Neural cell (in vitro differentiated cells): ENCODE results near the gene FOXS1. TPM values are rescaled to one million over a fixed set of nuclear protein-coding genes. Genes with fewer than 3 reads are reported as not detected.

Source experiments
- H2AFZ ChIP-seq: fragments of 200-600, 300-800 bp; sonication (generic), shearing (Covaris generic); 2 replicates; pipeline ENCODE4 v1.6.0; 2014; ENCODE audit warnings: low read depth, mild to moderate bottlenecking, antibody characterized with exemption, low read length, moderate library complexity
- H3F3A ChIP-seq: fragments of 200-600 bp; shearing (Covaris generic); 2 replicates; pipeline ENCODE4 v1.6.1; 2016; ENCODE audit warnings: mild to moderate bottlenecking, moderate library complexity, mixed read lengths, antibody characterized with exemption, low read length; ENCODE audit not compliant: insufficient read depth, poor library complexity, severe bottlenecking
- H3K27ac ChIP-seq: fragments of 200-600, 300-800 bp; sonication (generic), shearing (Covaris generic); 2 replicates; pipeline ENCODE4 v1.5.1; 2014; ENCODE audit warnings: mild to moderate bottlenecking, low read length, moderate library complexity
- H3K27me3 ChIP-seq: fragments of 300-800, 200-600 bp; sonication (generic), shearing (Covaris generic); 2 replicates; pipeline ENCODE4 v1.6.0; 2014; ENCODE audit warnings: mild to moderate bottlenecking, low read depth, low read length, moderate library complexity; ENCODE audit not compliant: insufficient read depth
- H3K36me3 ChIP-seq: fragments of 300-800, 200-600 bp; sonication (generic), shearing (Covaris generic); 2 replicates; pipeline ENCODE4 v1.5.1; 2014; ENCODE audit warnings: mild to moderate bottlenecking, antibody characterized with exemption, low read length, moderate library complexity; ENCODE audit not compliant: insufficient read depth
- H3K4me2 ChIP-seq: fragments of 300-800, 200-600 bp; sonication (generic), shearing (Covaris generic); 2 replicates; pipeline ENCODE4 v1.6.0; 2014; ENCODE audit warnings: mild to moderate bottlenecking, low read length
- H3K4me3 ChIP-seq: fragments of 300-800, 200-600 bp; sonication (generic), shearing (Covaris generic); 2 replicates; pipeline ENCODE4 v1.5.1; 2014; ENCODE audit warnings: mild to moderate bottlenecking, low read length, moderate library complexity
- H3K79me2 ChIP-seq: fragments of 200-600 bp; shearing (Covaris generic); replicated peaks from 2 replicates; pipeline ENCODE4 v1.6.0; 2014; ENCODE audit warnings: mild to moderate bottlenecking, low read length, moderate library complexity; ENCODE audit not compliant: insufficient read depth
- H3K9ac ChIP-seq: fragments of 300-800, 200-600 bp; sonication (generic), shearing (Covaris generic); 2 replicates; pipeline ENCODE4 v1.6.1; 2016; ENCODE audit warnings: mild to moderate bottlenecking, low read length, mixed read lengths
- H3K9me2 ChIP-seq: fragments of 200-600 bp; shearing (Covaris generic); 2 replicates; pipeline ENCODE4 v1.6.1; 2016; ENCODE audit warnings: mild to moderate bottlenecking, low read length, mixed read lengths; ENCODE audit not compliant: insufficient read depth
- H3K9me3 ChIP-seq: fragments of 200-600, 300-800 bp; sonication (generic), shearing (Covaris generic); 2 replicates; pipeline ENCODE4 v1.6.1; 2016; ENCODE audit warnings: mild to moderate bottlenecking, mixed run types, low read length, moderate library complexity, mixed read lengths
- H4K20me1 ChIP-seq: fragments of 200-600 bp; shearing (Covaris generic); 2 replicates; pipeline ENCODE4 v1.6.1; 2016; ENCODE audit warnings: mild to moderate bottlenecking, mixed run types; ENCODE audit not compliant: insufficient read depth
- EP300 ChIP-seq: fragments of 450-650 bp; conservative IDR thresholded peaks from 2 replicates; pipeline ENCODE4 v1.6.1; 2014; ENCODE audit warnings: antibody characterized with exemption, mild to moderate bottlenecking, moderate library complexity; ENCODE audit not compliant: poor library complexity, severe bottlenecking
- EZH2 ChIP-seq: fragments of 200-600, 300-800 bp; shearing (Covaris generic), sonication (generic); IDR thresholded peaks from 2 replicates; pipeline ENCODE4 v1.6.1; 2014; ENCODE audit warnings: antibody characterized with exemption, low read length, borderline replicate concordance, mild to moderate bottlenecking; ENCODE audit not compliant: insufficient read depth, poor library complexity, severe bottlenecking
- MXI1 ChIP-seq: fragments of 450-650 bp; conservative IDR thresholded peaks from 2 replicates; pipeline ENCODE4 v1.6.1; 2014; ENCODE audit warnings: antibody characterized with exemption, mild to moderate bottlenecking; ENCODE audit not compliant: poor library complexity, severe bottlenecking
- POLR2AphosphoS5 ChIP-seq: IDR thresholded peaks from 2 replicates; pipeline ENCODE4 v1.6.1; 2012
- RAD21 ChIP-seq: fragments of 450-650 bp; conservative IDR thresholded peaks from 2 replicates; pipeline ENCODE4 v1.6.1; 2014; ENCODE audit warnings: antibody characterized with exemption, mild to moderate bottlenecking, moderate library complexity
- SMC3 ChIP-seq: fragments of 450-650 bp; conservative IDR thresholded peaks from 2 replicates; pipeline ENCODE4 v1.6.1; 2014; ENCODE audit warnings: antibody characterized with exemption, mild to moderate bottlenecking, moderate library complexity; ENCODE audit not compliant: poor library complexity
- TAF1 ChIP-seq: IDR thresholded peaks from 2 replicates; pipeline ENCODE4 v1.6.1; 2012; ENCODE audit warnings: low read depth
- polyA plus RNA-seq: library from polyadenylated mRNA; depleted of rRNA; stranded (reverse); fragments of >200 nt; gene quantifications from 2 replicates; pipeline ENCODE4 v1.2.3, GENCODE V29; 2014
- TF ChIP-seq, protein P1 (sequence below): IDR thresholded peaks from 2 replicates; pipeline ENCODE4 v1.6.1; 2012; ENCODE audit warnings: borderline replicate concordance
- TF ChIP-seq, protein P2 (sequence below): fragments of 450-650 bp; IDR thresholded peaks from 2 replicates; pipeline ENCODE4 v1.5.1; 2014; ENCODE audit warnings: antibody characterized with exemption, mild to moderate bottlenecking, moderate library complexity; ENCODE audit not compliant: poor library complexity, severe bottlenecking

Gene FOXS1
- polyA plus RNA-seq, 1 donor from 2014 or later = not detected

DNA sequence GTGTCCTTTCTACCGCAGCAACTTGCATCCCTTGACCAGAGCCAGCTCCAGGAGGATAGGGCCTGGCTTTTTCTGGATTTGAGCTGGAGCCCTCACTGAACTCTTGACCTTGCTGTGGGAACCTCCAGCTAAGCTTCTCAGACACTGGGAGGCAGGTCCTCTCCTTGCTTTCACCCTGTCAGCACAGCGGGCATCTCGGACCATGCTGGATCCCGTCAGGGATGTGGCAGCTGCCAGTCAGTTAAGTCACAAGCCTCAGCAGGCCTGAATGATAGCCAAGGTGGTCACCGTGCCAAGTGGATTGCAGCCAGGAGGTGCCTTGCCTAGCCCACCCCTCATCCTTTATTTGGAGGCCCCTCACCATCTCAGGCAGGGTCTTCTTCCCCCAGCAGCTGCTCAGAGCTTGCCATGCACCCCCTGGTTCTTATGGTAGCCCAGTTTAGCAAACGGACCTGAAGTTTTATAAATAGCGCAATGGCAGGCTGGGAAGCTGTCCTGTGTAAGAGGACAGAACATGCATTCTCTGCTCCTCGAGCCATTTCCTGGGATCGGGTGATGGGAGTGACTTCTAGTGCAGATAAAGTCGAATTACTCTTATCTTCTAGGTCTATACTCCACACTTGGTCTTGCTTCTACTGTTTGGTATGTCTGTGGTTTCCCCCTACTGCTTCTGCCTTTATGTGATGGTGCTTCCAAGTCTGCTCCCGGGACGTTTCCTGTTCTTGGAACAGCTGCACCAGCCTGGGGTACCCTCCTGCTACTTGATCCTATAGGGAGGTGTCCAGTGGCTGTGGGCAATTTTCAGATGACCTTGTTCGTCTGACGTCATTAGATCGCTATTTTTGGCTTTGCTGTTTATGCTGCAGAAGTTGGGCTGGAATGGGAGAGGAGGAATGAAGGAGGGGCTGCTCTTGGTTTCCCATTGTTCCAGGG lies 33.3 kb downstream of the FOXS1 start:
- H2AFZ ChIP-seq = no peak overlapping the region
- H3K27me3 ChIP-seq = no peaks in the 10 kb centered on the region
- H3K9ac ChIP-seq = no peak overlapping the region
- no peak overlapping the region for H3K27ac ChIP-seq
- TF ChIP-seq, protein P1, sequence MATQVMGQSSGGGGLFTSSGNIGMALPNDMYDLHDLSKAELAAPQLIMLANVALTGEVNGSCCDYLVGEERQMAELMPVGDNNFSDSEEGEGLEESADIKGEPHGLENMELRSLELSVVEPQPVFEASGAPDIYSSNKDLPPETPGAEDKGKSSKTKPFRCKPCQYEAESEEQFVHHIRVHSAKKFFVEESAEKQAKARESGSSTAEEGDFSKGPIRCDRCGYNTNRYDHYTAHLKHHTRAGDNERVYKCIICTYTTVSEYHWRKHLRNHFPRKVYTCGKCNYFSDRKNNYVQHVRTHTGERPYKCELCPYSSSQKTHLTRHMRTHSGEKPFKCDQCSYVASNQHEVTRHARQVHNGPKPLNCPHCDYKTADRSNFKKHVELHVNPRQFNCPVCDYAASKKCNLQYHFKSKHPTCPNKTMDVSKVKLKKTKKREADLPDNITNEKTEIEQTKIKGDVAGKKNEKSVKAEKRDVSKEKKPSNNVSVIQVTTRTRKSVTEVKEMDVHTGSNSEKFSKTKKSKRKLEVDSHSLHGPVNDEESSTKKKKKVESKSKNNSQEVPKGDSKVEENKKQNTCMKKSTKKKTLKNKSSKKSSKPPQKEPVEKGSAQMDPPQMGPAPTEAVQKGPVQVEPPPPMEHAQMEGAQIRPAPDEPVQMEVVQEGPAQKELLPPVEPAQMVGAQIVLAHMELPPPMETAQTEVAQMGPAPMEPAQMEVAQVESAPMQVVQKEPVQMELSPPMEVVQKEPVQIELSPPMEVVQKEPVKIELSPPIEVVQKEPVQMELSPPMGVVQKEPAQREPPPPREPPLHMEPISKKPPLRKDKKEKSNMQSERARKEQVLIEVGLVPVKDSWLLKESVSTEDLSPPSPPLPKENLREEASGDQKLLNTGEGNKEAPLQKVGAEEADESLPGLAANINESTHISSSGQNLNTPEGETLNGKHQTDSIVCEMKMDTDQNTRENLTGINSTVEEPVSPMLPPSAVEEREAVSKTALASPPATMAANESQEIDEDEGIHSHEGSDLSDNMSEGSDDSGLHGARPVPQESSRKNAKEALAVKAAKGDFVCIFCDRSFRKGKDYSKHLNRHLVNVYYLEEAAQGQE = no peak
- no peak for TF ChIP-seq EP300
- no peak for TF ChIP-seq RAD21
- no peak for TF ChIP-seq POLR2AphosphoS5
- no peak for TF ChIP-seq SMC3
- no peak for TF ChIP-seq EZH2
- no peak for TF ChIP-seq TAF1
- TF ChIP-seq, protein P2, sequence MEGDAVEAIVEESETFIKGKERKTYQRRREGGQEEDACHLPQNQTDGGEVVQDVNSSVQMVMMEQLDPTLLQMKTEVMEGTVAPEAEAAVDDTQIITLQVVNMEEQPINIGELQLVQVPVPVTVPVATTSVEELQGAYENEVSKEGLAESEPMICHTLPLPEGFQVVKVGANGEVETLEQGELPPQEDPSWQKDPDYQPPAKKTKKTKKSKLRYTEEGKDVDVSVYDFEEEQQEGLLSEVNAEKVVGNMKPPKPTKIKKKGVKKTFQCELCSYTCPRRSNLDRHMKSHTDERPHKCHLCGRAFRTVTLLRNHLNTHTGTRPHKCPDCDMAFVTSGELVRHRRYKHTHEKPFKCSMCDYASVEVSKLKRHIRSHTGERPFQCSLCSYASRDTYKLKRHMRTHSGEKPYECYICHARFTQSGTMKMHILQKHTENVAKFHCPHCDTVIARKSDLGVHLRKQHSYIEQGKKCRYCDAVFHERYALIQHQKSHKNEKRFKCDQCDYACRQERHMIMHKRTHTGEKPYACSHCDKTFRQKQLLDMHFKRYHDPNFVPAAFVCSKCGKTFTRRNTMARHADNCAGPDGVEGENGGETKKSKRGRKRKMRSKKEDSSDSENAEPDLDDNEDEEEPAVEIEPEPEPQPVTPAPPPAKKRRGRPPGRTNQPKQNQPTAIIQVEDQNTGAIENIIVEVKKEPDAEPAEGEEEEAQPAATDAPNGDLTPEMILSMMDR = no peak
- no peak for TF ChIP-seq MXI1
- no peaks in the 10 kb centered on the region for H4K20me1 ChIP-seq
- no peaks in the 10 kb centered on the region for H3K9me2 ChIP-seq
- H3K4me2 ChIP-seq = no peak overlapping the region
- H3K4me3 ChIP-seq = no peak overlapping the region
- H3F3A ChIP-seq = no peaks in the 10 kb centered on the region
- H3K36me3 ChIP-seq = no peaks in the 10 kb centered on the region
- H3K79me2 ChIP-seq = no peaks in the 10 kb centered on the region
- no peaks in the 10 kb centered on the region for H3K9me3 ChIP-seq

DNA sequence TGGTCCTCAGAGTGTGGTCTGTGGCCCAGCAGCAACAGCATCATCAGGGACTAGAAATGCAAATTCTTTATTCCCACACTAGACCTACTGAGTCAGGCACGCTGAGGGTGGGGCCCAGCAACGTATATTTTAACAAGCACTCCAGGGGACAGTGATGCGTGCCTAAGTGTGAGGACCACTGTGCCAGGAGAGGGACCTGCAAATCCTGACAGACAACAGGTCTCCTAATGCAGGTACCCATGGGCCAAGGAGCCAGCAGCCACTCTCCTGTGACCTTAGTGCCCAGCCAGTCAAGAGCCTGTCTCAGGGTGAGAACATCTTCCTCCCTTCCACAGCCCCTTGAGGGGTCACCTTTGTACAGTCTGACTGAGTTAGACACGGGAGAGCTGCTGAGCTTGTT lies 34.2 kb downstream of the FOXS1 start:
- Histone ChIP-seq H2AFZ (no peak overlapping the region), H3K27me3 (no peaks in the 10 kb centered on the region), H4K20me1 (no peaks in the 10 kb centered on the region), H3K9ac (no peak overlapping the region), H3K9me2 (no peaks in the 10 kb centered on the region), H3K27ac (no peak overlapping the region), H3K4me3 (no peak overlapping the region), H3K79me2 (no peaks in the 10 kb centered on the region), H3K4me2 (no peak overlapping the region), H3K36me3 (no peaks in the 10 kb centered on the region), H3K9me3 (no peaks in the 10 kb centered on the region), H3F3A (no peaks in the 10 kb centered on the region)
- TF ChIP-seq SMC3 = no peak
- no peak for TF ChIP-seq EP300
